NCI-H526 treated with DMSO at 0.1 percent for 48 hours (cell line): Measurements from ENCODE around the gene PPM1M.
A peak's percentile ranks its signal among the peaks of the same experiment; 100 is the strongest.
"Not testable (repeated sequence)": the region's sequence is repeated elsewhere in the genome, so short reads cannot be mapped to it uniquely, and the experiment has no call there.

Experiments used
- DNase-seq: peaks from one replicate; lab custom pipeline; 2025; lab: John Stamatoyannopoulos, UW

The PPM1M gene

DNA sequence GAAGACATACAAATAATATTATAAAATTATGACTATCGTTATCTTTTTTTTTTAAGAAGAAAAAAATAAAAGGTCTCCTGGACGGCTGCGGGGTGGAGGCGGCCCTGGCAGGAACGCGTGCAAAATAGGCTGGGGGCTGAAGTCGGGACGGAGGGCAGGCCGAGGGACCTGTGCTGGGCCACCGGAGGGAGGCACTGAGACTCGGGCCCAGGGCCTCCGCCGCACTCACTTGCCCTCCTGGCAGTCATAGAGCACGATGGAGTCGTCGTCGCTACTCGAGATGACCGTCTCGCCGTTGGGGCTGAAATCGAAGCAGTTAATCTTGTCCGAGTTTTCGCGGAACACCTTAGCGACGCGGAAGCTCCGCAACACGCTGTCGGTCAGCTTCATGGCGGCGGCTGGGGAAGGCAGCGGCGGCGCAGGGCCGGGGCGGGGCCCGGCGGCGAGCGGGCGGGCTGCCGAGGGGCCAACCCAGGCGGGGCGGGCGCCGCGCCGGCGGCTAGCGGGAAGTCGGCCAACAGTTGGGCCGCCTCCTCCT is 32.5 kb downstream of the PPM1M start:
- DNase-seq, result peak; percentile 33

- peak; percentile 72 for DNase-seq
Observed at GRCh38 chr3:52278510-52279069, 33.0 kb downstream of the PPM1M start, which contains the start of gene WDR82. WDR82 (minus strand) TSS chr3:52278649; CDS start chr3:52278361, 288 bp downstream.

GRCh38 chr3:52279596-52279995 is 34.0 kb downstream of the PPM1M start:
- DNase-seq, result no peak

- no peak for DNase-seq
Observed at GRCh38 chr3:52280050-52280461, 34.5 kb downstream of the PPM1M start.

DNA sequence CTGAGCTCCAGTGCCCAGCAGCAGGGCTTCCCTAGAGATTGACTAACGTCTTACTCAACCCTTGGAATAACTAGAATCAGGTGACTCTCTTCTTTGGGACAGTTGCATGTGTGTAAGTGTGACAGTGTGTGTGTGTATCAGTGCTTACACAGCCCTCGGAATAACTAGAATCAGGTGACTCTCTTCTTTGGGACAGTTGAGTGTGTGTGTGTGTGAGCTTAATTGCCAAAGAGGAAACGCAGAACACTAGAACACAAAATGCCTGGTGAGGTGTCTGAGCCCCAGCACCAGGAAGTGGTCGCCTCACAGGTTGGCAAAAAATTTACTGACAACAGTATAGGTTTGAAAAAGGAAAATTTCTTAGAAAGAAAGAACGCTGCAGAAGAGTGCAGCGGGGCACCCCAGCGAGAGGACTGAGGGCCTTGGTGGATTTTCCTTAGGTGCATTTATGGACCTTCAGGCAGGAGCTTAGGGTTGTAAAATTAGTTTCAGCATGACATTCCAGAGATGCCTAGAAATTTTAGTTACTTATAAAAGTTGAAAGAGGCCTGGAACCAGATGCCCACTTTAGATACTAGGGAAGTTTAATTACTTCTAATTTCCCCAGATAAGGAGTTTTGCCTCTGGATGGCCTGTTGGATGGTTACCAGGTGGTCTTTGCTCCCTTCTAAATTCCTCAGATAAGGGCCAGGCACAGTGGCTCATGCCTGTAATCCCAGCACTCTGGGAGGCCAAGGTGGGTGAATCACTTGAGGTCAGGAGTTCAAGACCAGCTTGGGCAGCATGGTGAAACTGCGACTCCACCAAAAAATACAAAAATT is 36.6 kb downstream of the PPM1M start:
- DNase-seq, result no peak

GRCh38 chr3:52283306-52283705 is 37.7 kb downstream of the PPM1M start:
- no peak for DNase-seq

- not testable (repeated sequence) for DNase-seq
Observed at GRCh38 chr3:52284051-52284450, 38.5 kb downstream of the PPM1M start.

DNA sequence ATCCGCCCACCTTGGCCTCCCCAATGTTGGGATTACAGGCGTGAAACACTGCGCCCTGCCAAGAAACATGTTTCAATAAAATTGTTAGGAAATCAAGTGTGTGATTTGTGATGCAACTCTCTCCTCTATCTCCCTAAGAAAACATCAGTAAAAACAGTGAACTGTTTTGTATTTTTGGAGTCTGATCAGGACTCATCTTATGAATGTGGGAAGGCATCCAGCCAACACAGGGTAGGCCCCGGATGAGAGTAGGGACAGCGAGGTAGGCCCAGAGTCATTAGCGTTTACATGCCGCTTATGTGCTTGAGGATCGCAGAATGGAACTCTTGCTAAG is 41.2 kb downstream of the PPM1M start:
- no peak for DNase-seq

DNA sequence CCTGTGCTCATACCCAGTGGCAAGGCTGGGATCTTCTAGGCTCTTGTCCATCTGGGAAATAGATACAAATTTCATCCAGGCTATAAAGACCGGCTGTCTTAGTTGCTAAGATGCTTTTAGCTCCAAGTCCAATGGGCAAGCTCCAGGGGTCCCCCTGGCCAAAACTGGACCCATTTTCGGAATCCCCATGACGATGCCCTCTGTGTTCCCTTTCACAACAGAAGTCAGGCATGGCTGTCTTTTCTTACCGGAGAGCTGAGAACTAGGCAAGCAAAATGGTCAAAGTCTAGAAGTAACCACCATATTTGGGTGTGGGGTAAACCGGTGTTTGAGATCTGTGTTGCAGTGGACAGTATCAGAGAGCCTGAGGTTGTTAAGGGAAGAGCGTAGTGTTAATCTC is 43.1 kb downstream of the PPM1M start:
- no peak for DNase-seq

DNA sequence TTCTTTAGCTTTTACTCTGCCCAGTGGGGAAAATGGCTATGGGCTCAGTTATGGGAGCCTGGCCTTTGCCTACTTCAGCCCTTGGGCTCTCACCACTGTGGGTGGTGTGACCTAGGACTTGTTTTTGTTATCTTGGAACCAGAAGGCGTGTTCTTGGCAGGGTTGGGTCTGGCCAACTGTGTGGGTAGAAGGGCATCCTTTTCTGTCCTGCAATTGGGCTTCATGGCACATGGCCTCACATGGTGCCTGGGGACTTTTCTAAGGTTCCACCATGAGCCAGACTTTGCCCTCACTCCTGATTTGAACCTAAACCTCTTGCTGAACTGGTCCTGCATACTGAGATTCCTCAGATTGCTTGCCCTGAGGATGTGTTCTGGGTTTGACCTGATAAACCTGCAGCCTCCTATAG is 43.8 kb downstream of the PPM1M start:
- DNase-seq, result no peak

GRCh38 chr3:52289747-52290595 is 44.4 kb downstream of the PPM1M start:
- DNase-seq, result no peak

DNA sequence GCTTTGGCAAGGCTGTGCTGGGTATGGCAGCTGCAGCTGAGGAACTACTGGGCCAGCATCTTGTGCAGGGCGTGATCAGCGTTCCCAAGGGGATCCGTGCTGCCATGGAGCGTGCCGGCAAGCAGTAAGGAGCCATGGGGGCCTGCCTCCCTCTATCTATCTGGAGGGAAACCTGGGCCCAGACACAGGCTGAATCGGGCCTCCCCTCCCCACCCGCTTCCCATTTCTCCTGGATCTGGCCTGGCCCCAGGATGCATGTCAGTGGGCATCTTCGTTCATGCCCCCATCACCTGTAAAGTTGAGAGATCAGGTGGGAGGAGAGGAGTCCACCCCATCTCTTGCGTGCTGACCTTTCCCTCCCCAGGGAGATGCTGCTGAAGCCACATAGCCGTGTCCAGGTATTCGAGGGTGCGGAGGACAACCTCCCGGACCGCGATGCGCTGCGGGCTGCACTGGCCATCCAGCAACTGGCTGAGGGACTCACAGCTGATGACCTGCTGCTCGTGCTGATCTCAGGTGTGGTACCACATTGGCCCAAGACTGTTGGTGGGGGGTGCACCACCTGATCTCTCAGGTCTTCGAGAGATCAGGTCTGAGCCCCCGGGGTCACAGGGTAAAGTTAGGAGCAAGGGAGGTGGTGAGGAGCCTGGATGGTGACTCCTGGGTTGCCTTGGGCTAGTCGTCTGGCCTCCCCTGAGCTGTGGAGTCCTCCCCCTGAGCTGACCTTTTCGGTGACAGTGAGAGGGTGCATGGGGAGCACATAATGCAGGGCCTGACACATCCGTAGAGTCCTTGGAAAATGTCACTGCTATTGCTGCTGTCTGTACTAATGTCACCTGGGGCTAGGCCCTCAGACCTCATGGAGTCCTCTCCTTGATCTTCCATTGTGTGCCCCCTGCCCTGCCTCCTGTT is 45.3 kb downstream of the PPM1M start:
- no peak for DNase-seq

DNA sequence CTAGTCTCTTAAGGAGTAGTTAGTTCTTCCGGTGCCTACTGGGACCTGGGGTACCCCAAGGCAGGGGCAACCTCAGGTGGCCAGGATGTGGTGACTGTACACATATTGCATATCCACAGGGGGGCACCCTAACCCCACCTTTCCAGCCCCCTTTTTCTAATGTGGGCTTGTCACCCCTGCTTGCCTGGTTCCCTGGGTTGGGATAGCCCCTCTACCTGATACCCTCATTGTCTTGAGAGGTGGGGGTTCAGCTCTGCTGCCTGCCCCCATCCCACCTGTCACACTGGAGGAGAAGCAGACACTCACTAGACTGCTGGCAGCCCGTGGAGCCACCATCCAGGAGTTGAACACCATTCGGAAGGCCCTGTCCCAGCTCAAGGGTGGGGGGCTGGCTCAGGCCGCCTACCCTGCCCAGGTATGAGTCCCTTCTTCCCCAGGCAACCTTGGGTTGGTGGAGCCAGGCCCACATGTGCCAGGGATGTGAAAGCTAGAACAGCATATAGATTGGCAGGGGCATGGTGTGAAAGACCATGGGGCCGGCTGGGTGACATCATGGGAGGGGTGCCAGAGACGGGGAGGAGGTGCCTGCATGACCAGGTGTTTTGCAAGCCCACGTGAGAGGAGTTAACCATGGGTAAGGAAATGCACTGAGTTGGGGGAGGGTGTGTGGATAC is 46.1 kb downstream of the PPM1M start:
- DNase-seq, result no peak

DNA sequence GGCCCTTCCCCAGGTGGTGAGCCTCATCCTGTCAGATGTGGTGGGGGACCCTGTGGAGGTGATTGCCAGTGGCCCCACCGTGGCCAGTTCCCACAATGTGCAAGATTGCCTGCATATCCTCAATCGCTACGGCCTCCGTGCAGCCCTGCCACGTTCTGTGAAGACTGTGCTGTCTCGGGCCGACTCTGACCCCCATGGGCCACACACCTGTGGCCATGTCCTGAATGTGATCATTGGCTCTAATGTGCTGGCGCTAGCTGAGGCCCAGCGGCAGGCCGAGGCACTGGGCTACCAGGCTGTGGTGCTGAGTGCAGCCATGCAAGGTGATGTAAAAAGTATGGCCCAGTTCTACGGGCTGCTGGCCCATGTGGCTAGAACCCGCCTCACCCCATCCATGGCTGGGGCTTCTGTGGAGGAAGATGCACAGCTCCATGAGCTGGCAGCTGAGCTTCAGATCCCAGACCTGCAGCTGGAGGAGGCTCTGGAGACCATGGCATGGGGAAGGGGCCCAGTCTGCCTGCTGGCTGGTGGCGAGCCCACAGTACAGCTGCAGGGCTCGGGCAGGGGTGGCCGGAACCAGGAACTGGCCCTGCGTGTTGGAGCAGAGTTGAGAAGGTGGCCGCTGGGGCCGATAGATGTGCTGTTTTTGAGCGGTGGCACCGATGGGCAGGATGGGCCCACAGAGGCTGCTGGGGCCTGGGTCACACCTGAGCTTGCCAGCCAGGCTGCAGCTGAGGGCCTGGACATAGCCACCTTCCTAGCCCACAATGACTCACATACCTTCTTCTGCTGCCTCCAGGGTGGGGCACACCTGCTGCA is 46.9 kb downstream of the PPM1M start:
- DNase-seq, result no peak

GRCh38 chr3:52293491-52294319 is 48.1 kb downstream of the PPM1M start:
- no peak for DNase-seq

DNA sequence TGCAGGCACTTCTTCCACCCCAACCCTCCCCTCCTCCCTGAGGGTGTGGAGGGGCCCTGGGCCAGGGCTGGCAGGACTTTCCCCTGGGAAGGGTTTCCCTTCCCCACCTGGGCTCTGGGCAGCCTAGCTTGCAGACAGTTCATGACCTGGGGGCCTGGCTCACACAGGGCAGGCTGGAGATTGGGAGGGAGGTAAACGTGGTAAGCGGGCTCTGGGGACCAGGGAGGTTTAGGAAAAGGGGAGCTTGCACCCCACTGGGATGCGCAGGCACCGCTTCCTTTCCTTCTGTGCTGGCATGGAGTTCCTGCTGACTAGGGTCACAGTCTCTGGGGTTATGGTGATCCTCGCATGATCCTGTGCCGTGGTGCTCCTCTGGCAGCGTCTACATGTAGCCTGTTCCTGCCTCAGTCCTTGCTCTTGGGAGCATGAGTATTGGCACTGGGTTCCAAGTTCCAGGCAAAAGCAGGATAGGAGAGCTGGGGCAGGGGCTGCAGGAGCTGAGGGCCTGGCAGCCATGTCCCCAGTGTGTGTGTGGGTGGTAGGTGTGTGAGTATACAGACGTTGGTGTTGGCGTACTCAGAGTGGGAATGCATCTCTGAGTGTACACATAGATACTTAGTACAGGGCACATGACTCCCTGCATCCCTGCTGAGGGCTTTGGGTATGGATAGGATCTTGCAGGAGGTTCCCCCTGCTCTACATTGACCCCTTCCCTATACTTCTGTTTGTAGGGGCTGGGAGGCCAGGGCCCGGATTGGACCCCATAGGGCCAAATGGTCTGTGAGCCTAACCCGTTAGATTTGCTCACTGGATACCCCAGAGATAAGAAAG is 49.0 kb downstream of the PPM1M start:
- DNase-seq, result no peak

- DNase-seq, result no peak
Observed at GRCh38 chr3:52295671-52296208, 50.2 kb downstream of the PPM1M start.
